Panc1 (cell line): ENCODE data around the gene CHST13. TPM values are rescaled to one million over a fixed set of nuclear protein-coding genes. Genes with fewer than 3 reads are reported as not detected.

ENCODE experiments used
- ATAC-seq: fragments of 200-7000 bp; cut with Tn5 transposase; 2 replicates; pipeline ENCODE4 v1.9.1; 2020; ENCODE audit warnings: mild to moderate bottlenecking, moderate library complexity
- BruUV-seq: library from RNA; stranded (reverse); fragments of 400-500 nt; replicated peaks from 2 replicates; lab custom pipeline; 2021; lab: Mats Ljungman, UMichigan
- CTCF ChIA-PET: fragments of 300-600 bp; sonication (Branson Sonifier 250); formaldehyde crosslinking; loops from one replicate; lab custom pipeline; 2022; ENCODE audit warnings: antibody characterized with exemption; lab: Charles Lee
- POLR2A ChIA-PET: fragments of 300-600 bp; sonication (Branson Sonifier 250); formaldehyde crosslinking; loops from one replicate; lab custom pipeline; 2022; ENCODE audit warnings: antibody characterized with exemption; lab: Charles Lee
- DNase-seq: peaks from one replicate; pipeline ENCODE4 v3.0.0-alpha.2; 2010; ENCODE audit warnings: low read depth, low spot score
- H3K27ac ChIP-seq: 2 replicates; pipeline ENCODE4 v1.5.1; 2011; ENCODE audit warnings: mild to moderate bottlenecking, low read length, inconsistent platforms
- H3K27me3 ChIP-seq: fragments of 200-500 bp; sonication (Bioruptor generic); 2 replicates; pipeline ENCODE4 v1.6.0; 2014; ENCODE audit warnings: low read length, inconsistent platforms; ENCODE audit not compliant: control insufficient read depth, insufficient read depth
- H3K36me3 ChIP-seq: fragments of 200-500 bp; sonication (Bioruptor generic); 2 replicates; pipeline ENCODE4 v1.5.1; 2014; ENCODE audit warnings: inconsistent platforms, mild to moderate bottlenecking, low read length, moderate library complexity; ENCODE audit not compliant: control insufficient read depth, insufficient read depth
- H3K4me1 ChIP-seq: 2 replicates; pipeline ENCODE4 v1.5.1; 2011; ENCODE audit warnings: inconsistent platforms, mild to moderate bottlenecking, low read length, moderate library complexity; ENCODE audit not compliant: control insufficient read depth, insufficient read depth
- H3K4me3 ChIP-seq, 2 experiments: 2 replicates each; pipeline ENCODE4 v1.5.1; 2011 to 2012; ENCODE audit warnings: low read depth in 2 of 2, low read length in 2 of 2, mild to moderate bottlenecking in 2 of 2, inconsistent platforms in 1 of 2, moderate library complexity in 1 of 2
- H3K9me3 ChIP-seq: fragments of 200-500 bp; sonication (Bioruptor generic); 2 replicates; pipeline ENCODE4 v1.5.1; 2014; ENCODE audit warnings: low read depth, mild to moderate bottlenecking, inconsistent platforms, low read length, moderate library complexity; ENCODE audit not compliant: control insufficient read depth, insufficient read depth
- POLR2AphosphoS5 ChIP-seq: IDR thresholded peaks from 2 replicates; pipeline ENCODE4 v1.6.1; 2012; ENCODE audit warnings: mild to moderate bottlenecking, low read depth, low read length, moderate library complexity
- SIN3A ChIP-seq: IDR thresholded peaks from 2 replicates; pipeline ENCODE4 v1.6.1; 2012; ENCODE audit warnings: low read depth, mild to moderate bottlenecking, low read length, moderate library complexity, borderline replicate concordance; ENCODE audit not compliant: insufficient read depth
- TCF7L2 ChIP-seq: IDR thresholded peaks from 2 replicates; pipeline ENCODE4 v1.6.1; 2011; ENCODE audit warnings: mild to moderate bottlenecking, low read depth, low read length, inconsistent platforms
- in situ Hi-C: cut with HindIII; loops from 2 replicates; pipeline ENCODE4 v1.10.0; 2016; ENCODE audit warnings: low sequenced_read_pairs, low pct_unique_long_range_greater_than_20kb
- intact Hi-C: fragments of 100-400 bp; cut with micrococcal nuclease; formaldehyde crosslinking; loops from one replicate; pipeline ENCODE4 v1.10.0; 2022; ENCODE audit not compliant: unreplicated experiment
- total RNA-seq: library from RNA; stranded (reverse); gene quantifications from one replicate; pipeline ENCODE4 v1.2.1, GENCODE V29; 2021; ENCODE audit not compliant: unreplicated experiment
- TF ChIP-seq, protein P1 (sequence below), 2 experiments: IDR thresholded peaks; 2 replicates each; pipeline ENCODE4 v1.6.1; 2011 to 2012; ENCODE audit warnings: low read depth in 2 of 2, control low read depth in 1 of 2, low read length in 1 of 2, mild to moderate bottlenecking in 1 of 2, moderate library complexity in 1 of 2; ENCODE audit not compliant: insufficient read depth in 1 of 2
- TF ChIP-seq, protein P2 (sequence below): fragments of 450-650 bp; IDR thresholded peaks from 2 replicates; pipeline ENCODE4 v1.5.1; 2017; ENCODE audit warnings: mild to moderate bottlenecking

CHST13 gene
- total RNA-seq, 1 experiment from 2014 or later = 0.64 TPM

DNA sequence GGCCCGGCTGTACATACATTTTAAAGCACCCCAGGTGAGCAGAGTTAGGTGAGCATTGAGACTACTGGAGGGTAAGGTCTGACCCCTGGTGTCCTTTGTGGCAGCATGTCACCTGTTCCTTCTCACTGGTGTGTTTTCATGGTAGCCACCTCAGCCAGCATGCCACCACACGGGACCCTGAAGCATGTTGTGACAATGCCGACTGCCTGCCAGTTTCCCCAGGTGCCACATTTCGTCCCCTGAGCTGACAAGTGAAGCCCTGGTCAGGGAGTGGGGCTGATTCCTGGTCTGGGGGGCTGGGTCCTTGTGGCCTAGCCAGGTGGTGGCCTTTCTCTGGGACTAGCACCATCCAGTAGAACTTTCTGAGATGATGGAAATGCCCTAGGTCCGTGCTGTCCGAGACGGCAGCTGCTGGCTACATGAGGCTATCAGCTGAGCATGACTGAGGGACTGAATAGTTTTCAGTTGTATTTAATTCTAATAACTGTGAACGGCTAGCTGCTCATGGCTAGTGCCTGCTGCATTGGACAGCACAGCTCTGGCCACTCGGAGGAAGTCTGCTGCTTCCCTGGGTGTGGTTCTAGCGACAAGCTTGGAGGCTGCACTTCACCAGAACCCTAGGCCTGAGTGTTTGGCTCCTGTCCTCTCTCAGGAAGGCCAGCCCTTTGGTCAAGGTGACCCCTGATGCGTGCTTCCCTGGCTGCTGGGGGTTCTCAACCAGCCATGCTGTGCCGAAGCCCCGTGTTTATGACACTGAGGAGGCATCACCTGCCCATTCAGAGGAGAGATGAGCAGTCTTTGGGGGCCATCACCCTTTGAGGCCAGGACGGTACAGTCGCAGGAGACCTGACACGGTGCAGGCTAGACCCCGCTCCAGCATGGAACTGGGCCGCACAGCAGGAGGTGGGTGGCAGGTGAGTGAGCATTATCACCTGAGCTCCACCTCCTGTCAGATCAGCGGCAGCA is 30.9 kb downstream of the CHST13 start:
- Histone ChIP-seq H3K4me3 (no peak overlapping the region), H3K27ac (no peak overlapping the region), H3K4me1 (no peaks in the 10 kb centered on the region), H3K36me3 (no peaks in the 10 kb centered on the region), H3K9me3 (no peaks in the 10 kb centered on the region), H3K27me3 (no peaks in the 10 kb centered on the region)
- in situ Hi-C loops = no loop called here
- CTCF ChIA-PET = no interaction called here
- intact Hi-C loops = no loop called here
- no peak for DNase-seq
- BruUV-seq = no TSS peak
- POLR2A ChIA-PET = interaction anchor here (0.7 kb wide), 1 partner anchor 131 kb away, joined by 4 read pairs; no protein-coding TSS in a partner anchor
- no peak for ATAC-seq
- TF ChIP-seq, protein P1, sequence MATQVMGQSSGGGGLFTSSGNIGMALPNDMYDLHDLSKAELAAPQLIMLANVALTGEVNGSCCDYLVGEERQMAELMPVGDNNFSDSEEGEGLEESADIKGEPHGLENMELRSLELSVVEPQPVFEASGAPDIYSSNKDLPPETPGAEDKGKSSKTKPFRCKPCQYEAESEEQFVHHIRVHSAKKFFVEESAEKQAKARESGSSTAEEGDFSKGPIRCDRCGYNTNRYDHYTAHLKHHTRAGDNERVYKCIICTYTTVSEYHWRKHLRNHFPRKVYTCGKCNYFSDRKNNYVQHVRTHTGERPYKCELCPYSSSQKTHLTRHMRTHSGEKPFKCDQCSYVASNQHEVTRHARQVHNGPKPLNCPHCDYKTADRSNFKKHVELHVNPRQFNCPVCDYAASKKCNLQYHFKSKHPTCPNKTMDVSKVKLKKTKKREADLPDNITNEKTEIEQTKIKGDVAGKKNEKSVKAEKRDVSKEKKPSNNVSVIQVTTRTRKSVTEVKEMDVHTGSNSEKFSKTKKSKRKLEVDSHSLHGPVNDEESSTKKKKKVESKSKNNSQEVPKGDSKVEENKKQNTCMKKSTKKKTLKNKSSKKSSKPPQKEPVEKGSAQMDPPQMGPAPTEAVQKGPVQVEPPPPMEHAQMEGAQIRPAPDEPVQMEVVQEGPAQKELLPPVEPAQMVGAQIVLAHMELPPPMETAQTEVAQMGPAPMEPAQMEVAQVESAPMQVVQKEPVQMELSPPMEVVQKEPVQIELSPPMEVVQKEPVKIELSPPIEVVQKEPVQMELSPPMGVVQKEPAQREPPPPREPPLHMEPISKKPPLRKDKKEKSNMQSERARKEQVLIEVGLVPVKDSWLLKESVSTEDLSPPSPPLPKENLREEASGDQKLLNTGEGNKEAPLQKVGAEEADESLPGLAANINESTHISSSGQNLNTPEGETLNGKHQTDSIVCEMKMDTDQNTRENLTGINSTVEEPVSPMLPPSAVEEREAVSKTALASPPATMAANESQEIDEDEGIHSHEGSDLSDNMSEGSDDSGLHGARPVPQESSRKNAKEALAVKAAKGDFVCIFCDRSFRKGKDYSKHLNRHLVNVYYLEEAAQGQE (IDR thresholded peaks at IDR 0.05; ENCODE audit: insufficient read depth in 1 of 2, low read depth in 2 of 2, low read length in 1 of 2) = no peak
- TF ChIP-seq POLR2AphosphoS5 = no peak
- TF ChIP-seq, protein P2, sequence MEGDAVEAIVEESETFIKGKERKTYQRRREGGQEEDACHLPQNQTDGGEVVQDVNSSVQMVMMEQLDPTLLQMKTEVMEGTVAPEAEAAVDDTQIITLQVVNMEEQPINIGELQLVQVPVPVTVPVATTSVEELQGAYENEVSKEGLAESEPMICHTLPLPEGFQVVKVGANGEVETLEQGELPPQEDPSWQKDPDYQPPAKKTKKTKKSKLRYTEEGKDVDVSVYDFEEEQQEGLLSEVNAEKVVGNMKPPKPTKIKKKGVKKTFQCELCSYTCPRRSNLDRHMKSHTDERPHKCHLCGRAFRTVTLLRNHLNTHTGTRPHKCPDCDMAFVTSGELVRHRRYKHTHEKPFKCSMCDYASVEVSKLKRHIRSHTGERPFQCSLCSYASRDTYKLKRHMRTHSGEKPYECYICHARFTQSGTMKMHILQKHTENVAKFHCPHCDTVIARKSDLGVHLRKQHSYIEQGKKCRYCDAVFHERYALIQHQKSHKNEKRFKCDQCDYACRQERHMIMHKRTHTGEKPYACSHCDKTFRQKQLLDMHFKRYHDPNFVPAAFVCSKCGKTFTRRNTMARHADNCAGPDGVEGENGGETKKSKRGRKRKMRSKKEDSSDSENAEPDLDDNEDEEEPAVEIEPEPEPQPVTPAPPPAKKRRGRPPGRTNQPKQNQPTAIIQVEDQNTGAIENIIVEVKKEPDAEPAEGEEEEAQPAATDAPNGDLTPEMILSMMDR = no peak
- TF ChIP-seq SIN3A = no peak
- TF ChIP-seq TCF7L2 = no peak

DNA sequence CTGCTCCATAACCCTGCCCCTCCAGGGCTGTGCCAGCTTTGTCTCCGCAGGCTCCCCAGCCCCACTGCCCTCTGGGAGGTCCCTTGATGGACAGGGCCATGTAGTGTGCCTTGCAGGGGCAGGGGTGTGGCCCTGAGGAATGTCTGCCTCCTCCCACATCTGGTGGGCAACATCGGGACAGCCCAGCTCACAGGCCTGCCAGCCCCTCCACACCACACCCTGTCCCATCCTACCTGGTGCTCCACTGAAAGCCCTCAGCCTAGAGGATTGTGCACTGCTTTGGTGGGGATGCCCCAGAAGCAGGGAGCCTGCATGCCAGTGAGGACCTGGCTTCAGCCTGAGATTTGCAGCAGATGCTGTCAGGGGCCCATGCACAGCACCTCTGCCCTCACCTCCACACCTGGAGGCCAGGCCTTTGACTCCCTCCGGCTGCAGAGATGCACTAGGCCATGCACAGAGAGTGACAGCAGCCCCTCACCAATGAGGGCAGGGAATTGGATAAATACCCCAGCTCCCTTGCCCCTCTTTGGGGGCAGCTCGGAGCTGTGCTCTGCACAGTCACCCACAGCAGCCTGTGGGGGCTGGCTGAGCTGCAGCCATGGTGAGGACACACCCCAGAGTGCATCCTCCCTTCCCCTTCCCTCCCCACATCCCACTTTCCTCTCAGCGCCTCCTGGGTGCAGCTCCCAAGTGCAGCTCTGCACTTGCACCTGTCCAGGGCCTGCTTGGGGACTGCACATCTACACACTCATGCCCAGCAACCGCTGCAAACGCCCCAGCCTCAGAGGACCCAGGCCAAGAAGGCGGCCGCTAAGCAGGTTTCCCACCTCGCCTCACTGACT is 32.1 kb downstream of the CHST13 start:
- H3K9me3 ChIP-seq = no peaks in the 10 kb centered on the region
- POLR2A ChIA-PET = interaction anchor here (0.5 kb wide), 1 partner anchor 803 kb away, joined by 3 read pairs; no protein-coding TSS in a partner anchor
- H3K27ac ChIP-seq = no peak overlapping the region
- TF ChIP-seq, protein P1 (IDR thresholded peaks at IDR 0.05; ENCODE audit: insufficient read depth in 1 of 2, low read depth in 2 of 2, low read length in 1 of 2) = no peak
- TF ChIP-seq SIN3A (no peak), POLR2AphosphoS5 (no peak), TCF7L2 (no peak)
- TF ChIP-seq, protein P2 = no peak
- H3K36me3 ChIP-seq = no peaks in the 10 kb centered on the region
- intact Hi-C loops (no loop called here), in situ Hi-C loops (no loop called here)
- H3K27me3 ChIP-seq = no peaks in the 10 kb centered on the region; the same call in 1 of the 2 replicates
- H3K4me1 ChIP-seq = no peaks in the 10 kb centered on the region
- CTCF ChIA-PET = no interaction called here
- ATAC-seq (no peak), DNase-seq (no peak)
- BruUV-seq = no TSS peak
- H3K4me3 ChIP-seq = no peak overlapping the region
